Fibroblast of mammary gland (primary cell): ENCODE measurements around the gene CD37.
"Not testable (repeated sequence)": the region's sequence is repeated elsewhere in the genome, so short reads cannot be mapped to it uniquely, and the experiment has no call there.

ENCODE experiments used
- DNase-seq: peaks from one replicate; pipeline ENCODE4 v3.0.0-alpha.2; 2010; ENCODE audit warnings: low read depth
- H3K4me3 ChIP-seq: 2 replicates; pipeline ENCODE4 v1.5.1; 2011; ENCODE audit warnings: low read depth, mild to moderate bottlenecking, low read length, moderate library complexity; ENCODE audit not compliant: control insufficient read depth
- CTCF ChIP-seq: conservative IDR thresholded peaks from 2 replicates; pipeline ENCODE4 v1.5.1; 2011; ENCODE audit warnings: low read depth, low read length, inconsistent platforms; ENCODE audit not compliant: control insufficient read depth, insufficient read depth

Gene CD37

GRCh38 chr19:49318296-49318695, 16.9 kb upstream of the CD37 start:
- H3K4me3 ChIP-seq: no peak overlapping the region
- no peak for DNase-seq
- TF ChIP-seq CTCF: no peak

DNA sequence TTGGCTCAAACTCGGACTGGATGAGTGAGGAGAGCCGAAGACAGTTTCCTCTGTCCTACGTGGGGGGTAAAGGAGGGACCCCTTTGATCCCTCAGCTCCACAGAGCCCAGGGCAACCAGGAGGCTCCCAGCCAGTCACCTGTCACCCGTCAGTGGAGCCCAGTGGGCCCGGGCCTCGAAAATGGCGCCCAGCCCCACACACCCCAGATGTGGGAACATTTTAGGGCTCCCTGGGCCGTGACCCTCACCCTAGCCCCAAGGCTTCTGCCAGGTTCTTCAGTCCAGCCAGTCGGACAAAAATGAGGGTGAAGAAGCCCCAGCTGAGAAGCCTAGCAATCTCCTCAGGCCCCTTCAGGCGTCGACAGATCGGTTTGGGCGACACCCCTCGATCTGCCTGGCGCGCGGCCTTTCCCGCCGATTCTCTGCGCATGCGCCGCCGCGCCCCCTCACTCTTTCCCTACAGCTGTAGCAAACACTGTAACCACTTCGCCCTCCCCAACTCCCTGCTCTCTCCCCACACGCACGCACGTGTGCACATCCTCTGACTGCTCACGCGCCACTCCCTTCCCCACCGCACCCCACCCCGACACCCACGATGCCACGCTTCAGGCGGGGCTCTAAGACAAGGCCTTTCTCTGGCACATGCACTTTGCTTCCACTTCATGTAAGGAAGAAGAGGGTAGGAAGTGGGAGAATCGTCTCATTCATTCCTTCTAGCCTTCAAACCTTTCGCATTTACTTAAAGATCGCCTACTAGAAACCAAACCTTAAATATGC, 10.2 kb upstream of the CD37 start, which contains the start of gene SLC6A16:
SLC6A16 (minus strand) TSS at position 391 of the 776 bp plus-strand sequence. CDS start 13,844 bp downstream, outside the sequence.
- no peak within 1 kb of the TSS for H3K4me3 ChIP-seq
- DNase-seq: no peak
- no peak for TF ChIP-seq CTCF

GRCh38 chr19:49325756-49326155, 9.4 kb upstream of the CD37 start:
- not testable (repeated sequence) for DNase-seq, H3K4me3 ChIP-seq

DNA sequence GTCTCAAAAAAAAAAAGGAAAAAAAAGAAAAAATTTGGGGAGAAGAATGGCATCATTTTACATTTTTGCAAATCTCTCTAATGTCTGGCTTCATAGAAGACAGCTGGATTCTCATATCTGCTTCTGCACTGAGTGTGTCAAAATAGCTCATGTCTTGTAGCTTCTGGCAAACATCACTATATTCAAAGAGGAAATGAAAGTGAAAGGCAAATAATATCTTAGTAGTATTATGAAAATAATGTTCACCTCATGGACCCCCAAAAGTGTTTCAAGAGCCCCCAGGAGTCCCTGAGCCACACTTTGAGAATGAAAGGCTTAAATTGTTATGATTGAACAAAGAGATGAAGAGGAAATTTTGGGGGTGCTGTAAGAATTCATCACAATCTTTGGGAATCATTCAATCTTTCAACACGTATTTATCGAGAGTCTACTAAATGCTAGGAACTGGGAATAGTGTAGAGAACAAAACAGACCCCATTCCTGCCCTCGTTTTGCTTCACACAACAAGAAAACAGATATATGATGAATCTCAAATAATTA, 9.0 kb upstream of the CD37 start:
- H3K4me3 ChIP-seq: no peak overlapping the region
- DNase-seq: no peak
- no peak for TF ChIP-seq CTCF

DNA sequence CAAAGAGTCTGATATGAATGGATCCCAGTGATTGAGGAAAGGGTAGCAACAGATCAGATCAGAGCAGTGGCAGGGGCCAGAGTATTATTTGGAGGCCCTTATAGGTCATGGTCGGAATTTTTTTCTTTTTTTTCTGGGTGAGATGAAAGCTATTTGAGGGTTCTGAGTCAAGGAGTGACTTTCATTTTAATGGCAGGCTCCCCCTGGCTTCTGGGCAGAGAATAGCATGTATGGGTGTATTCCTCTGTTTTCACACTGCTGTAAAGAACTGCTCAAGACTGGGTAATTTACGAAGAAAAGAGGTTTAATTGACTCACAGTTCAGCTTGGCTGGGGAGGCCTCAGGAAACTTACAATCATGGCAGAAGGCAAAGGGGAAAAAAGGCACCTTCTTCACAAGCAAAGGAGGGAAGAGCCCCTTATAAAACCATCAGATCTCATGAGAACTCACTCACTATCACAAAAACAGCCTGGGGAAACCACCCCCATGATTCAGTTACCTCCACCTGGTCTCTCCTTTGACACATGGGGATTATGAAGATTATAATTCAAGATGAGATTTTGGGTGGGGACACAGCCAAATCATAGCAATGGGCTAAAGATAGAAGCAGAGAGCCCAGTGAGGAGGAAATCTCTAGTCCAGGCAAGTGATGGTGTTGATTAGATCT, 7.2 kb upstream of the CD37 start:
- TF ChIP-seq CTCF: peak; percentile 66
- DNase-seq: peak; percentile 31
- no peak overlapping the region for H3K4me3 ChIP-seq

DNA sequence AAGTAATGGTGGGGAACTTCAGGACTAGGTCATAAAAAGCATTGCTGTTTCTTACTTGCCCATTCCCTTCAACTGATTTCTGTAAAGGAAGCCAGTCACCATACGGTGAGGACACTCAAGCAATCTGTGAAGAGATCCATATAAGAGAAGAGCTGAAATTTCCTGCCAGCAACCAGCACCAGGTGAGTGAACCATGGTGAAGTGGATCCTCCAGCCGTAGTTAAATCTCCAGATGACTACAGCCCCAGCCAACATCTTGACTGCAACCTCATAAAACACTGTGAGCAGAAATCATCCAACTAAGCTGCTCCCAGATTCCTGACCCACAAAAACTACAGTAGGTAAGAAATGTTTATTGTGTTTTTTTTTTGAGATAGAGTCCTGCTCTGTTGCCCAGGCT, 6.5 kb upstream of the CD37 start:
- no peak overlapping the region for H3K4me3 ChIP-seq
- no peak for DNase-seq
- no peak for TF ChIP-seq CTCF

GRCh38 chr19:49331187-49331586, 4.0 kb upstream of the CD37 start:
- DNase-seq, H3K4me3 ChIP-seq: not testable (repeated sequence)
